Body of pancreas (tissue), 4 donors: Measurements from ENCODE around the gene BCOR.

ENCODE experiments used
- CTCF ChIP-seq, 7 experiments: fragments of 450-650 bp in 4 of 7; fragments of 200-600 bp in 3 of 7; sonication (generic) in 3 of 7; IDR thresholded peaks; one replicate each; pipeline ENCODE4 v1.5.1; 2016 to 2019; ENCODE audit warnings: antibody characterized with exemption in 7 of 7
- POLR2A ChIP-seq, 3 donors: fragments of 450-650 bp; IDR thresholded peaks; one replicate each; pipeline ENCODE4 v1.6.1; 2016; ENCODE audit warnings: antibody characterized with exemption in 3 of 3, mild to moderate bottlenecking in 2 of 3

- TF ChIP-seq CTCF (IDR thresholded peaks at IDR 0.05) (no peak), POLR2A (IDR thresholded peaks at IDR 0.05) (no peak)
These were observed 48.1 kb upstream of the BCOR start for GRCh38 chrX:40145923-40146261.
